HG02571 (cell line): ENCODE measurements around the gene SPC24.
"Not testable (repeated sequence)": the region's sequence is repeated elsewhere in the genome, so short reads cannot be mapped to it uniquely, and the experiment has no call there.

Source experiments
- ATAC-seq: cut with Tn5 transposase; IDR thresholded peaks from one replicate; pipeline ENCODE4 v1.9.1; 2021; ENCODE audit warnings: mild to moderate bottlenecking, moderate library complexity; ENCODE audit not compliant: unreplicated experiment

Gene SPC24

GRCh38 chr19:11098327-11098726 lies 57.3 kb downstream of the SPC24 start:
- no peak for ATAC-seq

- not testable (repeated sequence) for ATAC-seq
Measured at GRCh38 chr19:11097367-11097766, 58.2 kb downstream of the SPC24 start.

DNA sequence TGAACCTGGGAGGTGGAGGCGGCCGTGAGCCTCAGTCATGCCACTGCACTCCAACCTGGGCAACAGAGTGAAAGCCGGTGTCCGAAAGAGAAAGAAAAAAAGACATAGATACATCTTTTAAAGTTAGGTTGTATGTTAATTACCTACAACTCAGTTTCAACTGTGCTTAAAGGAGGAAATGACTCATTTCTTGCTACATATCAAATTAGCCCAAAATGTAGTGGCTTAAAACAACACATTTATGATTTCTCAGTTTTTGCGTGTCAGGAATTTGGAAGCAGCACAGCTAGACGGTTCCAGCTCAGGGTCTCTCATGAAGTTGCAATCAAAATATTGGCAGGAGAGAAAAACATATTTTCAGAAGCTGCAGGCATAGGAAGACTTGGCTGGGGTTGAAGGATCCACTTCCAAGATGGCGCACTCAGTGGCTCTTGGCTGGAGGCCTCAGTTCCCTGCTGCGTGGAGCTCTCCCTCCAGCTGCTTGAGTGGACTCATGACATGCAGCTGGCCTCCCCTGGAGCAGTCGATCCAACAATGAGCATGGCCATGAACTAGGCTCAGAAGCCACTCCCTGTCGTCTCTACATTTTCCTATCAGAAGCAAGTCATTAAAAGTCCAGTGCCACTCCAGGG lies 59.3 kb downstream of the SPC24 start:
- ATAC-seq: peak; percentile 44
